Dendritic cell treated with granulocyte-macrophage colony-stimulating factor and Interleukin-4, amounts not matched to agents 40 ng/mL and 50 ng/mL, for 4 days (primary cell): ENCODE results near the gene IFI44L.

ENCODE experiments used
- H3K27ac Mint-ChIP-seq: one replicate; pipeline ENCODE4 v1.8.0; 2022; ENCODE audit warnings: mild to moderate bottlenecking, mixed read lengths
- H3K27me3 Mint-ChIP-seq: one replicate; pipeline ENCODE4 v1.8.0; 2022; ENCODE audit warnings: mild to moderate bottlenecking, mixed read lengths
- H3K36me3 Mint-ChIP-seq: one replicate; pipeline ENCODE4 v1.8.0; 2022; ENCODE audit warnings: low read depth, mixed read lengths
- H3K4me1 Mint-ChIP-seq: one replicate; pipeline ENCODE4 v1.8.0; 2022; ENCODE audit warnings: low read depth, mixed read lengths
- H3K4me3 Mint-ChIP-seq: one replicate; pipeline ENCODE4 v1.8.0; 2022; ENCODE audit warnings: mild to moderate bottlenecking, moderate library complexity, mixed read lengths
- H3K9me3 Mint-ChIP-seq: one replicate; pipeline ENCODE4 v1.8.0; 2022; ENCODE audit warnings: mixed read lengths
- intact Hi-C: fragments of 100-400 bp; cut with micrococcal nuclease; formaldehyde crosslinking; loops from one replicate; pipeline ENCODE4 v1.15.0; 2022

IFI44L gene

DNA sequence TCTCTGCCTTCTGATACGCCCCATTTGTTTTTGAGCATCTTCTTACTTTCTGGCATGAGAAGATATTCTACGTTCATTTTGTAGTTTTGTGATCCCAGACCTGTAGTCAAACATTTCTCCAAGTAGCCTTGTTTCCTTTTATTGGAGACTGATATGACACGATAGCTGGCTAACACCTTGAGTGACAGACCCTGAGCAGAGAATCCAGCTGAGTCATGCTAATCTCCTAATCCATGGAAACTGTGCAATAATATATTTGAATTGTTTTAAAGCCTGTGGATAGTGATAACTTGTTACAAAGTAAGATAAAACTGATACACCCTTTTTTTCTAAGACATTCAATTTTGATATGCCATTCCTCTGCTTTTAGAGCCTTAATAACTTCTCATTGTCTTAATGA is 1.2 kb upstream of the IFI44L start:
- H3K4me1 Mint-ChIP-seq = peaks cover 30% of the 10 kb centered on the region
- intact Hi-C loops = loop anchor here (5.0 kb wide), 1 partner anchor 33 kb away; no protein-coding TSS in a partner anchor
- no peak overlapping the region for H3K27ac Mint-ChIP-seq
- H3K4me3 Mint-ChIP-seq = no peak overlapping the region
- H3K36me3 Mint-ChIP-seq = no peaks in the 10 kb centered on the region
- H3K27me3 Mint-ChIP-seq = no peaks in the 10 kb centered on the region
- no peaks in the 10 kb centered on the region for H3K9me3 Mint-ChIP-seq

DNA sequence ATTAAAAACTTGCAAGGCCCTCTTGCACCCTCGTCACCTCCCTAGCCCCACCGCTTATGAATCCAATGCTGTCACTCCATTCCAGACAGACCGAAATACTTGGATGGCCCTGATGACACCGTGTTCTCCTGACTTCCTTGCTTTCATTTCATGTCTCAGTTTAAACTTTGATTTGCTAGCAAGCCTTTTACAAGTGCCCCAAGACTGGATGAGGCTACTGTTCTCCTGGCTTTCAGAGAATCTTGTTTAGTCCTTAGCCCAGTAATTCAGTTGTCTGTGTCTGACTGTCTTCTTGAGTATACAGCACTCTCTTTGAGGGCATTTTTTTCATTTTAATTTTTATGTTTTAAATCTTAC is 824 bp upstream of the IFI44L start:
- Mint-ChIP-seq H3K9me3 (no peaks in the 10 kb centered on the region), H3K4me1 (peaks cover 31% of the 10 kb centered on the region), H3K4me3 (no peak overlapping the region), H3K36me3 (no peaks in the 10 kb centered on the region), H3K27ac (peak overlapping the region; percentile 41), H3K27me3 (no peaks in the 10 kb centered on the region)
- intact Hi-C loops = loop anchor here (5.0 kb wide), 1 partner anchor 33 kb away; no protein-coding TSS in a partner anchor

DNA sequence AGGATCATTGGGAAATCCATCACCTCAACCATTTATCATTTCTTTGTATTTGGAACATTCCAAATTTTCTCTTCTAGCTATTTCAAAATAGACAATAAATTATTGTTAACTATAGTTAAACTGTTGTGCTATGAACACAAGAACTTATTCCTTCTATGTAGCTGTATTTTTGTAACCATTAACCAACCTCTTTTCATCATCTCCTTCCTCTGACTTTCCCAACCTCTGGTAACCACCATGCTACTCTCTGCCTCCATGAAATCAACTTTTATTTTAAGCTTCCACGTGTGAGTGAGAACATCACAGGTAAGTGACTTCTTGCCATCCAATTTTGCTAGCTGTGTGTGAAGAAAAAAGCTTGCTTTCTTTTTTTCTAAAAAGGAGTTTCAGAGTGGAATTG is 418 bp downstream of the IFI44L start:
- H3K36me3 Mint-ChIP-seq = no peaks in the 10 kb centered on the region
- H3K27me3 Mint-ChIP-seq = no peaks in the 10 kb centered on the region
- intact Hi-C loops = no loop called here
- H3K27ac Mint-ChIP-seq = no peak overlapping the region
- no peak overlapping the region for H3K4me3 Mint-ChIP-seq
- H3K4me1 Mint-ChIP-seq = peaks cover 31% of the 10 kb centered on the region
- H3K9me3 Mint-ChIP-seq = no peaks in the 10 kb centered on the region

DNA sequence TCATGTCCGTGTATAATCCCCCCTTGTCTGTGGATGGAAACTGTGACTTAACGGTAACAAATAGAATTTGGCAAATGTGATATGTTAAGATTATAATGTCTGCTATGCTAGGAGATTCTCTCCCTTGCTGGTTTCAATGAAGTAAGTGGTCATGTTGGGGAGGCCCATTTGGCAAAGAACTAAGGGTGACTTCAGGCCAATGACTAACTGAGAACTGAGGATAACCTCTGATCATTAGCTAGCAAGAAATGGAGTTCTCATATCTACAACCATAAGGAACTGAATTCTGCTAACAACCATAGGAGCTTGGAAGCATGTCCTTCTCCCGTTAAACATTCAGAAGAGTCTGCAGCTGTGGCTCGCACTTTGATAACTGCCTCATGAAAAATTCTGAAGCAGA is 2.3 kb downstream of the IFI44L start:
- no peak overlapping the region for H3K27ac Mint-ChIP-seq
- no peaks in the 10 kb centered on the region for H3K36me3 Mint-ChIP-seq

DNA sequence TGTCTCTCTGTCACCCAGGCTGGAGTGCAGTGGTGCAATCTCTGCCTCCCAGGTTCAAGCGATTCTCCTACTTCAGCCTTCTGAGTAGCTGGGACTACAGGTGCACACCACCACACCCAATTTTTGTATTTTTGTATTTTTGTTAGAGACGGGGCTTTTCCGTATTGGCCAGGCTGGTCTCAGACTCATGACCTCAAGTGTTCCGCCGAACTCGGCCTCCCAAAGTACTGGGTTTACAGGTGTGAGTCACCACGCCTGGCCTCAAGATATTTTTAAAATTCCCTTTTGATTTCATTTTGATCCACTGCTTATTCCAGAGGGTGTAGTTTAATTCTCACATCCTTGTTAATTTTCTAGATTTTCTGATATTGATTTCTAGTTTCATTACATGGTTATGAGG is 3.8 kb downstream of the IFI44L start:
- Mint-ChIP-seq H3K4me3 (no peak overlapping the region), H3K9me3 (no peaks in the 10 kb centered on the region), H3K27ac (no peak overlapping the region), H3K4me1 (peaks cover 23% of the 10 kb centered on the region), H3K27me3 (no peaks in the 10 kb centered on the region), H3K36me3 (no peaks in the 10 kb centered on the region)
- intact Hi-C loops = no loop called here

More for the DNA sequence above, 2.3 kb downstream of the IFI44L start:
- intact Hi-C loops = no loop called here
- no peak overlapping the region for H3K4me3 Mint-ChIP-seq
- H3K4me1 Mint-ChIP-seq = peaks cover 27% of the 10 kb centered on the region
- no peaks in the 10 kb centered on the region for H3K27me3 Mint-ChIP-seq
- H3K9me3 Mint-ChIP-seq = no peaks in the 10 kb centered on the region

DNA sequence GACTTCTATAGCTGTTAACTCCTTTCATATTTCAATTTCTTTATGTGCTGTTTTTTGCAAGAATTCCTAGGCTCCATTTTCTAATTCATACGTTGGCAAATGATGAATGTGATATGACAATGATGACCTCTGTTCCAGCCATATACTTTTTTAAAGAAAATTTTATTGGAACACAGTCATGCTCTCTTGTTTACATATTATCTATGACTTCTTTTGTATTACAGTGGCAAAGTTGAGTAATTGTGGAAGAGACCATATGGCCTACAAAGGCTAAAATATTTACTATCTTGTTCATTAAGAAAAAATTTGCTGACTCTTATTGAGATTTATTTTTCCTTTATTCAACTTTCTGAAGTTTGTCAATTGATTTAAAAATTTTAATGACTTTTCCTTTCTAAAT is 7.1 kb downstream of the IFI44L start:
- intact Hi-C loops = no loop called here
- Mint-ChIP-seq H3K36me3 (no peaks in the 10 kb centered on the region), H3K27ac (no peak overlapping the region), H3K4me3 (no peak overlapping the region), H3K27me3 (no peaks in the 10 kb centered on the region), H3K9me3 (no peaks in the 10 kb centered on the region), H3K4me1 (peaks cover 6% of the 10 kb centered on the region)

DNA sequence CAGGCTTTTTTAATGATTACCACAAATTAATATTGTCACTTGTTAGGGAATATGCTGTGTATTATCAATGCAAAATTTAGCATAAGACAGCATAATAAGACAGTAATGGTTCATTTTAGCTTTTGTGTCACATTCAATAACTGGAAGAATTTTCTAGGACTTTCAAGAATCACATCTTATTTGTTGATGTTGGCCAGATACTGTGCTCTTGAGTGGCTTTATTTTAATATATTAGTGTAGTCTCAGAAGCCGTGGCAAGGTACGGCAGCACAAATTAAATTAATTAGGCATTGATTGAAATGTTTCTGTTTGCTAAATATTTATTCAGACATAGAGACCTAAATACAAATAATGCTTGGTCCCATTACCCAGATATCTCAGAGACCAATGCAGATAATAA is 10.4 kb downstream of the IFI44L start:
- intact Hi-C loops = no loop called here
- Mint-ChIP-seq H3K27me3 (no peaks in the 10 kb centered on the region), H3K4me1 (no peaks in the 10 kb centered on the region), H3K36me3 (no peaks in the 10 kb centered on the region), H3K9me3 (no peaks in the 10 kb centered on the region), H3K27ac (no peak overlapping the region), H3K4me3 (no peak overlapping the region)

DNA sequence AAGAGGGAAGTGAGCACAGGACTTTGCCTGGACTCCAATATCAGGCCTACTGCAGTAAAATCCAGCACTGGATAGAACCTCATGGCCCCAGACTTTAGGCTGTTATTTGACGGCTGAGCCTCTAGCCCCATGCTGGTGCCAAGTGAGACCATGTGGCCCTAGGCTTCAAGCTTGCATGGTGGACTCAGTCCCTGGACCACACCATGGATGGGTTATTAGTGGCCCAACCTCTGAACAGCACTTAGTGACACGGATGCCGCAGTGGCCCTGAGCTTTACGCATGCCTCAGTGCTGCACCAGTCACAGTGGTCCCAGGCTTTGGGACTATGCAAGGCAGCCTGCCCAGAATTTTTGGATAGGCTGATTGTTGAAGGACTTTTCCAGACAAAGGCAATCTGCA is 13.0 kb downstream of the IFI44L start:
- no peaks in the 10 kb centered on the region for H3K9me3 Mint-ChIP-seq
- no peaks in the 10 kb centered on the region for H3K36me3 Mint-ChIP-seq
- H3K4me3 Mint-ChIP-seq = no peak overlapping the region
- intact Hi-C loops = no loop called here
- no peak overlapping the region for H3K27ac Mint-ChIP-seq
- no peaks in the 10 kb centered on the region for H3K27me3 Mint-ChIP-seq
- H3K4me1 Mint-ChIP-seq = no peaks in the 10 kb centered on the region

DNA sequence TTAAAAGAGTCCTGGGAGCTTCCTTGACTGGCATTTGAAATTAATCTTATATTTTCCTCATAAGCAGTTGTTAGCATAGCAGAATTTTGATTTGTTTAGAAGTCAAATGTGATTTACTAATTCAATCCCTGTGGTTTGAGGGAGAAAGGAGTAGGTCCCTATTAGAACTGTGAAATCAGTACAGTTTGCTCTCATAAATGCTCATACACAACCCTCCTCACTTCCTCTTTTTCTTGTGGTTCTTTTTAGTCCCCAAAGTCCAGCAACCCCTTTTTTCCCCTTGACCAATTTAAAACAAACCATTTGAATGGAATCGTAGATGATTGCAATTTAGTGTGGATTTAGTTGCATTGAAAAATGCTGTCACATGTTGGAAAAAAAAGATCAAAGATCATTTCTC is 20.2 kb downstream of the IFI44L start:
- no peak overlapping the region for H3K27ac Mint-ChIP-seq
- H3K27me3 Mint-ChIP-seq = no peaks in the 10 kb centered on the region
- H3K4me1 Mint-ChIP-seq = peaks cover 9% of the 10 kb centered on the region
- no peak overlapping the region for H3K4me3 Mint-ChIP-seq
- peaks cover 6% of the 10 kb centered on the region for H3K36me3 Mint-ChIP-seq
- H3K9me3 Mint-ChIP-seq = peaks cover 11% of the 10 kb centered on the region
- intact Hi-C loops = no loop called here

DNA sequence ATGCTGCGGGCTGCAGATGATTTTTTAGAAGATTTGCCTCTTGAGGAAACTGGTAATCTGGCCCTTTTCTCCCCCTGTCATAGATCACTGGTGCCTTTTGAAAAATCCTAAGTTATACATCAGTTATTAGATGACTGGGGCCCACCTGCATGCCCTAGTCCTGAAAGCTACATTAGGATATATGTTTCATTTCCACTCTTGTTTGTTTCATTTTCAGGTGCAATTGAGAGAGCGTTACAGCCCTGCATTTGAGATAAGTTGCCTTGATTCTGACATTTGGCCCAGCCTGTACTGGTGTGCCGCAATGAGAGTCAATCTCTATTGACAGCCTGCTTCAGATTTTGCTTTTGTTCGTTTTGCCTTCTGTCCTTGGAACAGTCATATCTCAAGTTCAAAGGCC is 21.3 kb downstream of the IFI44L start:
- Mint-ChIP-seq H3K36me3 (peaks cover 12% of the 10 kb centered on the region), H3K27me3 (no peaks in the 10 kb centered on the region), H3K27ac (no peak overlapping the region), H3K9me3 (peaks cover 18% of the 10 kb centered on the region), H3K4me3 (no peak overlapping the region), H3K4me1 (peaks cover 19% of the 10 kb centered on the region)
- intact Hi-C loops = no loop called here

DNA sequence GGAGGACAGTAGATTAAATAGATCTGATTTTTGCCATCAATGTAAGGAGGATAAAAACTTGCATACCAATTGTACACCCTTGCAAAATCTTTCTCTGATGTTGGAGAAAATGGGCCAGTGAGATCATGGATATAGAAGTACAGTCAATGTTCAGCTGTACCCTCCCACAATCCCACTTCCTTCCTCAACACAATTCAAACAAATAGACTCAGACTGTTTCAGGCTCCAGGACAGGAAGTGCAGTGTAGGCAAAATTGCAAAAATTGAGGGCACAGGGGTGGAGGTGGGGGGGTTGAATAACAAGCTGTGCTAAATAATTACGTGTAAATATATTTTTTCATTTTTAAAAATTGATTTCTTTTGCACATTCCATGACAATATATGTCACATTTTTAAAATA is 25.5 kb downstream of the IFI44L start:
- peaks cover 35% of the 10 kb centered on the region for H3K36me3 Mint-ChIP-seq
- H3K9me3 Mint-ChIP-seq = peaks cover 42% of the 10 kb centered on the region
- H3K27ac Mint-ChIP-seq = peak overlapping the region; percentile 64
- no peak overlapping the region for H3K4me3 Mint-ChIP-seq
- H3K27me3 Mint-ChIP-seq = no peaks in the 10 kb centered on the region
- intact Hi-C loops = no loop called here
- peaks cover 39% of the 10 kb centered on the region for H3K4me1 Mint-ChIP-seq

DNA sequence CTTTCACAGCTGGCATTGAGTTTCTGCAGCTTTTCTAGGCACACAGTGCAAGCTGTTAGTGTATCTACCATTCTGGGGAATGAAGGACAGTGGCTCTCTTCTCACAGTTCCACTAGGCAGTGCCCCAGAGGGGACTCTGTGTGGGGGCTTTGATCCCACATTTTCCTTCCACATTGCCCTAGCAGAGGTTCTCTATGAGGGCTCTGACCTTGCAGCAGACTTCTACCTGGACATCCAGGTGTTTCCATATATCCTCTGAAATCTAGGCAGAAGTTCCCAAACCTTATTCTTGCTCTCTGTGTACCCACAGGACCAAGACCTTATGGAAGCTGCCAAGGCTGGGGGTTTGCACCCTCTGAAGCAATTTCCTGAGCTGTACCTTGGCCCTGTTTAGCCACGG is 27.0 kb downstream of the IFI44L start:
- intact Hi-C loops = no loop called here
- no peak overlapping the region for H3K4me3 Mint-ChIP-seq
- H3K27me3 Mint-ChIP-seq = no peaks in the 10 kb centered on the region
- H3K36me3 Mint-ChIP-seq = peaks cover 35% of the 10 kb centered on the region
- peaks cover 44% of the 10 kb centered on the region for H3K4me1 Mint-ChIP-seq
- no peak overlapping the region for H3K27ac Mint-ChIP-seq
- H3K9me3 Mint-ChIP-seq = peaks cover 42% of the 10 kb centered on the region

DNA sequence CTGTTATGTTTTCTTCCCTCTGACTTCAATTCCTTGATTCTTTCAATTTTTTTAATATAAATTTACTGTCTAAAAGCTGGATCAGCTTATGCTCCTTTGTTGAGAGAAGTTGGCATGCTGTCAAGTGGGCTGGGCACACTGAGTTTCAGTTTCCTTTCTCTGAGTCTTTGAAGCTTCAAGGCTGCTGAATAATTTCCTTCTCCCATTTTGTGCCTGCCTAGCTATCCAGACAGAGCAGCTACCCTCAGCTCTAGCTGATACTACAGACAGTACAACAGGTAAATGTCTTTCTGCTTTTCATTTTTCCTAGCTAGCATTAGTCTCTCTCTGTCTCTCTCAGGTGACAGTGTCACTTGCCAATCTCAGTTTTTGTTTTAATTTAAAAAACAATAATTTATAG is 29.4 kb downstream of the IFI44L start, which contains the start of gene IFI44:
Gene IFI44 (plus strand): TSS at position 204 of the 400 bp plus-strand sequence. CDS start 365 bp downstream, outside the sequence.
- intact Hi-C loops = loop anchor here (5.0 kb wide), 1 partner anchor 32 kb away; no protein-coding TSS in a partner anchor
- H3K4me1 Mint-ChIP-seq = peaks cover 49% of the 10 kb centered on the region
- H3K36me3 Mint-ChIP-seq = peaks cover 30% of the 10 kb centered on the region
- no peaks in the 10 kb centered on the region for H3K27me3 Mint-ChIP-seq
- peaks cover 30% of the 10 kb centered on the region for H3K9me3 Mint-ChIP-seq
- peak within 1 kb of the TSS; percentile 72 for H3K4me3 Mint-ChIP-seq
- peak within 1 kb of the TSS; percentile 74 for H3K27ac Mint-ChIP-seq

DNA sequence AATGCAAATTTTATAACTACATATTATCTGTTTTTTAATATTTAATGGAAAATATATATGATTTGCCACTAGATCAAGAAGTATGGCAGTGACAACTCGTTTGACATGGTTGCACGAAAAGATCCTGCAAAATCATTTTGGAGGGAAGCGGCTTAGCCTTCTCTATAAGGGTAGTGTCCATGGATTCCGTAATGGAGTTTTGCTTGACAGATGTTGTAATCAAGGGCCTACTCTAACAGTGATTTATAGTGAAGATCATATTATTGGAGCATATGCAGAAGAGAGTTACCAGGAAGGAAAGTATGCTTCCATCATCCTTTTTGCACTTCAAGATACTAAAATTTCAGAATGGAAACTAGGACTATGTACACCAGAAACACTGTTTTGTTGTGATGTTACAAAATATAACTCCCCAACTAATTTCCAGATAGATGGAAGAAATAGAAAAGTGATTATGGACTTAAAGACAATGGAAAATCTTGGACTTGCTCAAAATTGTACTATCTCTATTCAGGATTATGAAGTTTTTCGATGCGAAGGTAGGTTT is 29.9 kb downstream of the IFI44L start:
- peak overlapping the region; percentile 74 for H3K27ac Mint-ChIP-seq
- no peaks in the 10 kb centered on the region for H3K27me3 Mint-ChIP-seq
- peaks cover 30% of the 10 kb centered on the region for H3K9me3 Mint-ChIP-seq
- H3K36me3 Mint-ChIP-seq = peaks cover 30% of the 10 kb centered on the region
- H3K4me1 Mint-ChIP-seq = peaks cover 43% of the 10 kb centered on the region
- intact Hi-C loops = loop anchor here (5.0 kb wide), 1 partner anchor 33 kb away; no protein-coding TSS in a partner anchor
- H3K4me3 Mint-ChIP-seq = peak overlapping the region; percentile 72

DNA sequence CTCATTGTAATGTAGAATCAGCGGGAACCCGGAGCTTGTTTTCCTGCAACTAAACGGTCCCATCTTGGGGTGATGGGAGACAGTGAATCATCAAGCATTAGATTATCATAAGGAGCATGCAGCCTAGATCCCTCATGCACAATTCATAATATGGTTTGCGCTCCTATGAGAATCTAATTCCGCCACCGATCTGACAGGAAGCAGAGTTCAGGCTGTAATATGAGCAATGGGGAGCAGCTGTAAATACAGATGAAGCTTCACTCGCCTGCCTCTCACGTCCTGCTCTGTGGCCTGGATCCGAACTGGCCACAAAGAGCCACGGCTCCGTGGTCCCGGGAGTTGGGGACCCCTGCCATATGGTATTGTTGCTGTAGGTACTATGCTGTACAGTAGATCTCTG is 31.0 kb downstream of the IFI44L start:
- Mint-ChIP-seq H3K4me1 (peaks cover 34% of the 10 kb centered on the region), H3K27me3 (no peaks in the 10 kb centered on the region), H3K4me3 (peak overlapping the region; percentile 72), H3K36me3 (peaks cover 37% of the 10 kb centered on the region), H3K27ac (peak overlapping the region; percentile 69), H3K9me3 (peaks cover 27% of the 10 kb centered on the region)
- intact Hi-C loops = loop anchor here (5.0 kb wide), 1 partner anchor 34 kb away; no protein-coding TSS in a partner anchor
